HG03060 (cell line): ENCODE results near the gene SSNA1.

ENCODE experiments used
- ATAC-seq: cut with Tn5 transposase; IDR thresholded peaks from one replicate; pipeline ENCODE4 v1.9.1; 2021; ENCODE audit warnings: low read depth, moderate number of reproducible peaks; ENCODE audit not compliant: unreplicated experiment

Gene SSNA1

GRCh38 chr9:137167277-137167746 is 21.2 kb upstream of the SSNA1 start:
- ATAC-seq = no peak

- no peak for ATAC-seq
These were observed 20.5 kb upstream of the SSNA1 start for GRCh38 chr9:137167747-137168572.

GRCh38 chr9:137168573-137168903 is 19.9 kb upstream of the SSNA1 start:
- ATAC-seq = no peak

GRCh38 chr9:137168904-137169856 is 19.3 kb upstream of the SSNA1 start:
- ATAC-seq = no peak

DNA sequence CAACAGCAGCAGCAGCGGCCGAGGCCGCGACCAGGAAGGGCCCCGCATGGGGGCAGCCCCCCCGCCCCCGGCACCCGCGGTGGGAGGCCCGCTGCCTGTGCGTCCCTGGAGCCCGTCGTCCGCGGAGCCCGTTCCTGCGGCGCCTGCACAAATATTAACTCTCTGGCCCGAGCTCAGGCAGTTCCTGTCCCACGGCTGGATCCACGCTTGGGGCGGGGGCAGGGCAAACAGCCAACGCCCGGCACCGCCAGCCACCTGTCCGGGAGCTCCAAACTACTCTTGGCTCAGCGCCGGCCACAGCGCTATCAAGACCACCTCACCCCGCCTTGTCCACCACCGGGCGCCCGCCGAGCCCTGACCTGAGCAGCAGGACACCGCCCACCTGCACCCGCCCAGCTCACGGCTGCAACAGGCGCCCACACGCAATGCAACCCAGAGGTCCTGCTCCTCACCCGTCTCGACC is 18.5 kb upstream of the SSNA1 start, which contains the start of gene LRRC26:
Gene LRRC26, minus strand, starts transcription at position 156 of the 463 bp plus-strand sequence. Its CDS starts 108 bp downstream, at position 48.
- no peak for ATAC-seq

- no peak for ATAC-seq
These were observed 17.9 kb upstream of the SSNA1 start for GRCh38 chr9:137170486-137171148.

DNA sequence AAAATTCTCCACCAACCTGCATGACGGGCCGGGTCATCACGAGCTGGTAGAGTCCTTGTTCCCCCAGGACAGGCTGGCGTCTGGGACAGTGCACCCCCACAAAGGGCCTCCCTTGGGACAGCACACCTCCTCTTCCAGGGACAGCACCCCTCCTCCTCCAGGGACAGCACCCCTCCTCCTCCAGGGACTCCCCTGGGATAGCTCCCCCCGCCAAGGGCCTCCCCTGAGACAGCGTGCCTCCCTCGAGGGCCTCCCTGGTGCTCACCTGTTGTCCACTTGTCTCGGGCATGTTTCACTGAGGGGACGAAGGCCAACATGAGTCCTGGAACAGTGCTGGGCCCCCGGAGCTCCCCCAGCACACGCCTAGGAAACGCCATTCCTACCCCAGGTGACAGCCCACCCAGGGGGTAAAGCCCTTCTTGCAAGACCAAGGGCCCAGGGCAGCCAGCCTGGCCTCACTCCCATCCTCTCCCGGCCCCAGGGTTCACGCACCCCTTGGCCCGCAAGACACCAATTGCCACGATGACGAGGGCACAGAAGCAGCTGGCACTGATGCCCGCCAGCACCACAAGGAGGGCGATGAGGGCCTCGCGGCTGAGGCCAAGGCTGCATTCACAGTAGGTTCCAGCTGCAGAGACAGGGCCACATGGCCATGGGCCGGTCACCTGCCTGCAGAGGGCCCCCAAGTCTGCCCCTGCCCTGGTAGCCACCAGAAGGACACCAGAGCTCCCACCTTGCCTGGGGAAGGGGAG is 17.2 kb upstream of the SSNA1 start:
- no peak for ATAC-seq

DNA sequence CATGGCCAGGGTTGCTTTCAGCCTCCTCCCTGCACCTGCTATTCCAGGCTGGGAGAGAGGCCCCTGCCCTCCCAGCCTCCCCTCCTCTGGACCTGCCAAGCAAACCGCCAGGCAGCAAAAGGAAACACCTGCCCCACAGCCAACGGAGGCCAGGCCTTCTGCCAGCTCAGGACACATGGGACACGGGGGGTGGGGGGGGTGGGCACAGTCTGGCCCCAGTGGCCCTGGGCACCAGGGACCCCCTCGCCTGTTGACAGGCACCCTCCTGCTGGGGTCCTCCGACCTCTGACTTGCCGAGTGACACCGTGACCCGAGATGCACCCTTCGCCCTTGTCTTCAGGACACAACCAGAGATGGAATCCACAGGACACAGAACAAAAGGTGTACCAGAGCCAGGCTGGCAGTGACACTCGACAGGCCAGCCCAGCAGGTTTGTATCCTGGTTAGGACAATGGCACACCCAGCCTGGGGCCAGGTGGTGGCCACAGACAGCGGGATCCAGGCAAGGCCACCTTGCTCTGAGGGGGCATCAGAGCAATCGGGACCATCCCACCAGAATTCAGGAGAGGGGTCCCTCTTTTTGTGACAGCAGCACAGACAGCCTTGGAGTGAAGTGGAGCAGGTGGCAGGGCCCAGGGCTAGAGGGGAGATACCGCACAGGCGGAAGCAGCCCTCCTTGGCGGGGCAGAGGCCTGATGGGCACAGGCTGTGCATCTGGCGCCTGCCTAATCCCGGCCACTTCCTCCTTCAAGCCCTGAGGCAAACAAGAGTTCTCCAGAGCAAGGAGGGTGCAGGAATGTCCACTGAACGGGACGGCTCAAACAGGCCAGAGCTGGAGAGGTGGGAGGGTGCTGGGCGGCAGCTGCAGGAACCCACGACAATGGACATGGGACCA is 15.3 kb upstream of the SSNA1 start:
- no peak for ATAC-seq

GRCh38 chr9:137173796-137174664 is 14.4 kb upstream of the SSNA1 start:
- ATAC-seq = no peak

GRCh38 chr9:137174722-137175293 is 13.7 kb upstream of the SSNA1 start:
- ATAC-seq = no peak

- no peak for ATAC-seq
These were observed 13.0 kb upstream of the SSNA1 start for GRCh38 chr9:137175345-137175961.

- no peak for ATAC-seq
These were observed 11.9 kb upstream of the SSNA1 start for GRCh38 chr9:137176302-137177182.

GRCh38 chr9:137178201-137178938 is 10.1 kb upstream of the SSNA1 start:
- no peak for ATAC-seq

GRCh38 chr9:137178939-137179630 is 9.4 kb upstream of the SSNA1 start:
- ATAC-seq = no peak

- ATAC-seq = no peak
These were observed 8.7 kb upstream of the SSNA1 start for GRCh38 chr9:137179761-137180160.
